H7 (cell line): Measurements from ENCODE around the gene CHCHD3. TPM values are rescaled to one million over a fixed set of nuclear protein-coding genes. Genes with fewer than 3 reads are reported as not detected.

Experiments used
- DNase-seq: peaks from one replicate; pipeline ENCODE4 v3.0.0; 2012
- H3K27me3 ChIP-seq: 2 replicates; pipeline ENCODE4 v1.6.0; 2011; ENCODE audit warnings: mild to moderate bottlenecking, low read length; ENCODE audit not compliant: control insufficient read depth, insufficient read depth
- H3K36me3 ChIP-seq: replicated peaks from 2 replicates; pipeline ENCODE4 v1.5.1; 2011; ENCODE audit warnings: low read length; ENCODE audit not compliant: control insufficient read depth, insufficient read depth
- H3K4me3 ChIP-seq: 2 replicates; pipeline ENCODE4 v1.5.1; 2011; ENCODE audit warnings: low read depth, mild to moderate bottlenecking, control low read depth, low read length, moderate library complexity; ENCODE audit not compliant: insufficient read depth
- total RNA-seq: library from RNA; depleted of rRNA; stranded (reverse); fragments of >200 nt; shearing (Covaris generic); gene quantifications from 2 replicates; pipeline ENCODE4 v1.2.3, GENCODE V29; 2014; rRNA removed

CHCHD3 gene
- total RNA-seq = 121 and 133 TPM in 2 replicates

- Histone ChIP-seq H3K4me3 (peak within 1 kb of the TSS; percentile 73), H3K27me3 (no peaks in the 10 kb centered on the region), H3K36me3 (no peaks in the 10 kb centered on the region)
- DNase-seq = peak; percentile 91
Observed at GRCh38 chr7:133081599-133082389, at the start of gene CHCHD3. Gene CHCHD3 (minus strand): TSS chr7:133082090. CDS start chr7:133081937, 153 bp downstream.

DNA sequence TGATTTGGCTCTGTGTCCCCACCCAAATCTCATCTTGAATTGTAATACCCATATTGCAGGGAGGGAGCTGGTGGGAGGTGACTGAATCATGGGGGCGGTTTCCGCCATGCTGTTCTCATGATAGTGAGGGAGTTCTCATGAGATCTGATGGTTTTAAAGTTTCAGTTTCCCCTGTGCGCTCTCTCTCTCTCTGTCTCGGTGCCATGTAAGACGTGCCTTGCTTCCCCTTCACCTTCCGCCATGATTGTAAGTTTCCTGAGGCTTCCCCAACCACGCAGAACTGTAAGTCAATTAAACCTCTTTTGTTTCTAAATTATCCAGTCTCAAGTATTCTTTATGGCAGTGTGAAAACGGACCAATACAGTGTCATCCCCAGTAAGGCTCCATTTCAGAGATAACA lies 48.3 kb upstream of the CHCHD3 start:
- Histone ChIP-seq H3K4me3 (no peak overlapping the region), H3K27me3 (no peaks in the 10 kb centered on the region), H3K36me3 (no peaks in the 10 kb centered on the region)
- DNase-seq = no peak

GRCh38 chr7:133126422-133126821 lies 44.5 kb upstream of the CHCHD3 start:
- Histone ChIP-seq H3K4me3 (no peak overlapping the region), H3K36me3 (no peaks in the 10 kb centered on the region), H3K27me3 (no peaks in the 10 kb centered on the region)
- DNase-seq = no peak

DNA sequence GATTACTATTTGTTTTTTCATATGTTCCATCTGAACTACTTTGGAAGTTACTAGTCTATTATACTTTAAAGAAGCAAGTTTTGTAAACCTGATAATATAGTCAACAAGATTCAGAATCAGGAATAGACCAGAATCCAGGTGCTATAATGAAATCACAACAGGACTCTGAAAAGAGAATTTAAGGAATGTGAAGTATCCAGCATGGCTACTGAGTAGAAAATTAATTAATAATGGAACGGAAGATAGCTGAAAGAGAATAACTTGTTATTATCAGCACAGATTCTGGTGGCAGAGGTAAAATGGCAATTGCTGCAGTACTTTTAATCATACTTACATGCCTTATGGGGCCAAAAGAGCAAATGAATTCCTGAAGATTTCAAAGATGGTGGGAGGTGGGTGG lies 43.1 kb upstream of the CHCHD3 start:
- Histone ChIP-seq H3K4me3 (no peak overlapping the region), H3K27me3 (no peaks in the 10 kb centered on the region), H3K36me3 (no peaks in the 10 kb centered on the region)
- no peak for DNase-seq

- Histone ChIP-seq H3K4me3 (no peak overlapping the region), H3K36me3 (no peaks in the 10 kb centered on the region), H3K27me3 (no peaks in the 10 kb centered on the region)
- no peak for DNase-seq
Observed at GRCh38 chr7:133121175-133121844, 39.4 kb upstream of the CHCHD3 start.

- no peak for DNase-seq
- Histone ChIP-seq H3K36me3 (no peaks in the 10 kb centered on the region), H3K4me3 (no peak overlapping the region), H3K27me3 (no peaks in the 10 kb centered on the region)
Observed at GRCh38 chr7:133119067-133119466, 37.2 kb upstream of the CHCHD3 start.

DNA sequence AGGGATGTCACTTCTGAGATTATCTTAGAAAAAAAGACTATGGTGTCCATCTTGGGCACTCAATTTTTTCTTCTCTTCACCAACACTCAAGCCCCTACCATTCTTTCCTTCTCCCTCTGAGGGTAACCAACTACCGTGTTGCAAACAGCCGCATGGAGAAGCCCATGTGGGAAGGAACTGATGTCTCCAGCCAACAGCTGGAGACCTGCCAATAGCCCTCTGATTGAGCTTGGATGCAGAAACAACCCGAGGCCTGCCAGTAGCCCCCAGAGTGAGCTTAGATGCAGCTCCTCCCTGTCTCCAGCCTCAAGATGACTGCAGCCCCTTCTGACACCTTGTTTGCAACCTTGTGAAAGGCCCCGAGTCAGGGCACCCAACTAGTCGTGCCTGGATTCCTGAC lies 36.4 kb upstream of the CHCHD3 start:
- H3K36me3 ChIP-seq = no peaks in the 10 kb centered on the region
- no peaks in the 10 kb centered on the region for H3K27me3 ChIP-seq
- no peak overlapping the region for H3K4me3 ChIP-seq
- no peak for DNase-seq

GRCh38 chr7:133117452-133117851 lies 35.6 kb upstream of the CHCHD3 start:
- no peaks in the 10 kb centered on the region for H3K36me3 ChIP-seq
- no peaks in the 10 kb centered on the region for H3K27me3 ChIP-seq
- no peak for DNase-seq
- H3K4me3 ChIP-seq = no peak overlapping the region

- no peaks in the 10 kb centered on the region for H3K27me3 ChIP-seq
- no peak overlapping the region for H3K4me3 ChIP-seq
- H3K36me3 ChIP-seq = no peaks in the 10 kb centered on the region
- no peak for DNase-seq
Observed at GRCh38 chr7:133115596-133115995, 33.7 kb upstream of the CHCHD3 start.

GRCh38 chr7:133114519-133114918 lies 32.6 kb upstream of the CHCHD3 start:
- H3K4me3 ChIP-seq = no peak overlapping the region
- no peaks in the 10 kb centered on the region for H3K27me3 ChIP-seq
- H3K36me3 ChIP-seq = no peaks in the 10 kb centered on the region
- no peak for DNase-seq

DNA sequence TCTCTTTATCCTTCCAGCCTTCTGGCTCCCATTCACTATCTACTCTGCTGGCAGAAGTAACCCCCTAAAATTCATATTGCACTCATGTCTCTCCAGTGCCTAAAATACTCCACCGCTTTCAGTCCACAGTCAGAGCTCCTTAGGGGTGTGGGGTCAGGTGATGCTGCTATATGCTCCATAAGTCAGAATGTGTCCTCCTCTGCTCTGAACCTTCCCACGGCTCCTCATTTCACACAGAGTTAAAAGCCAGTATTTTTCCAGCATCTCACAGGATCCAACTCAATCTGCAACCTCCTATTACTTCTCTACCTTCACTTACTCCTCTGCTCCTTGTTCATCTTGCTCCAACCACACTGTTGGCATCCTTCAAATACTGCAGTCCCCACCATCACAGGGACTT lies 31.1 kb upstream of the CHCHD3 start:
- Histone ChIP-seq H3K27me3 (no peaks in the 10 kb centered on the region), H3K4me3 (no peak overlapping the region), H3K36me3 (no peaks in the 10 kb centered on the region)
- DNase-seq = no peak

GRCh38 chr7:133112335-133112734 lies 30.4 kb upstream of the CHCHD3 start:
- Histone ChIP-seq H3K4me3 (no peak overlapping the region), H3K36me3 (no peaks in the 10 kb centered on the region), H3K27me3 (no peaks in the 10 kb centered on the region)
- DNase-seq = no peak

- DNase-seq = no peak
Observed at GRCh38 chr7:133110312-133110711, 28.4 kb upstream of the CHCHD3 start.

DNA sequence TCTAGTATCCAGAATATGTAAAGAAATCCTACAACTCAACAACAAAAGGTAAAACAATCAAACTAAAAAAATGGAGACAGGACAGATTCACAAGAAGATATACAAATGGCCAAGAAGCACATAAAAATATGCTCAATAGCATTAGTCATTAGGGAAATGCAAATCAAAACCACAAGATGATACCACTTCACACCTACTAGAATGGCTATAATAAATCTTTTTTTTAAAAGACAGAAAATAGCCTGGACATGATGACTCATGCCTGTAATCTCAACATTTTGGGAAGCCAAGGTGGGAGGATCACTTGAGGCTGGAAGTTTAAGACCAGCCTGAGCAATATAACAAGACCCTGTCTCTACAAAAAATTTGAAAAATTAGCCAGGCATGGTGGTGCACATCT lies 27.9 kb upstream of the CHCHD3 start:
- Histone ChIP-seq H3K4me3 (no peak overlapping the region), H3K27me3 (no peaks in the 10 kb centered on the region), H3K36me3 (no peaks in the 10 kb centered on the region)
- no peak for DNase-seq

More at GRCh38 chr7:133110312-133110711, 28.4 kb upstream of the CHCHD3 start:
- Histone ChIP-seq H3K36me3 (no peaks in the 10 kb centered on the region), H3K27me3 (no peaks in the 10 kb centered on the region), H3K4me3 (no peak overlapping the region)

- no peaks in the 10 kb centered on the region for H3K27me3 ChIP-seq
- H3K36me3 ChIP-seq = no peaks in the 10 kb centered on the region
Observed at GRCh38 chr7:133108023-133108422, 26.1 kb upstream of the CHCHD3 start.

More at GRCh38 chr7:133108023-133108422, 26.1 kb upstream of the CHCHD3 start:
- H3K4me3 ChIP-seq = no peak overlapping the region
- no peak for DNase-seq
